DOHH2 (cell line): ENCODE measurements around the gene CMTR1.

Experiments
- EZH2phosphoT487 ChIP-seq: fragments of 200-600 bp; sonication (generic); IDR thresholded peaks from 2 replicates; pipeline ENCODE4 v1.6.1; 2017; ENCODE audit warnings: borderline replicate concordance, mild to moderate bottlenecking, antibody characterized with exemption, low read length, moderate library complexity, mixed read lengths
- TF ChIP-seq, protein P1 (sequence below): fragments of 200-600 bp; sonication (generic); IDR thresholded peaks from one replicate; pipeline ENCODE4 v1.5.1; 2014; ENCODE audit warnings: antibody characterized with exemption, mild to moderate bottlenecking, low read depth, low read length; ENCODE audit not compliant: poor library complexity, severe bottlenecking

DNA sequence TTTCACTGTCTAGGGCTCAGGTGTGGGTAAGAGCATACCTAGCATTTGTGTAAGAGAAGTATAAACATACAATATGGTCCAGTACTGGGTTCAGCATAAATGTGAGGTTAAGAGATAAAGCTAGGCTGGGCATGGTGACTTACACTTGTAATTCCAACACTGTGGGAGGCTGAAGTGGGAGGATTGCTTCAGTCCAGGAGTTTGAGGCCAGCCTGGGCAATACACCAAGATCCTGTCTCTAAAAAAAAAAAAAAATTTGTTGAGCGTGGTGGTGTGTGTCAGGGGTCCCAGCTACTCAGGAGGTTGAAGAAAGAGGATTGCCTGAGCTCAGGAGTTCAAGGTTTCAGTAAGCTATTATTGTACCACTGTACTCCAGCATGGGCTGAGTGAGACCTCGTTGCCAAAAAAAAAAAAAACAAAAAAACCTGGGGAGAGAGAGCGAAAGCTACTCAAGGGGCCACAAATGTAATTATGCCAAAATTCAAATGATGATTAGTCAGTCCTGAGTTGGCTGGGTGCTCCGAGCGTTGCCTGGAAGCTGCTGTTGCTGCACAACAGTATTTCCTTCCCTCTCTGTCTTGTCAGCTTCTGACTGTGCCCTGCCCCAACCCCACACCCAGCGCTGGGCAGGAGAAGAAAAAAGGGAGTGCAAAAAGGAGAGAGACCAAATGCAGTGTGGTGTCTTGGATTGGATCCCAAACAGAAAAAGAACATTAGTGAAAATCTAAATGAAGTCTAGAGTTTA, 24.0 kb downstream of the CMTR1 start:
- TF ChIP-seq, protein P1, sequence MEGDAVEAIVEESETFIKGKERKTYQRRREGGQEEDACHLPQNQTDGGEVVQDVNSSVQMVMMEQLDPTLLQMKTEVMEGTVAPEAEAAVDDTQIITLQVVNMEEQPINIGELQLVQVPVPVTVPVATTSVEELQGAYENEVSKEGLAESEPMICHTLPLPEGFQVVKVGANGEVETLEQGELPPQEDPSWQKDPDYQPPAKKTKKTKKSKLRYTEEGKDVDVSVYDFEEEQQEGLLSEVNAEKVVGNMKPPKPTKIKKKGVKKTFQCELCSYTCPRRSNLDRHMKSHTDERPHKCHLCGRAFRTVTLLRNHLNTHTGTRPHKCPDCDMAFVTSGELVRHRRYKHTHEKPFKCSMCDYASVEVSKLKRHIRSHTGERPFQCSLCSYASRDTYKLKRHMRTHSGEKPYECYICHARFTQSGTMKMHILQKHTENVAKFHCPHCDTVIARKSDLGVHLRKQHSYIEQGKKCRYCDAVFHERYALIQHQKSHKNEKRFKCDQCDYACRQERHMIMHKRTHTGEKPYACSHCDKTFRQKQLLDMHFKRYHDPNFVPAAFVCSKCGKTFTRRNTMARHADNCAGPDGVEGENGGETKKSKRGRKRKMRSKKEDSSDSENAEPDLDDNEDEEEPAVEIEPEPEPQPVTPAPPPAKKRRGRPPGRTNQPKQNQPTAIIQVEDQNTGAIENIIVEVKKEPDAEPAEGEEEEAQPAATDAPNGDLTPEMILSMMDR = no peak
- no peak for TF ChIP-seq EZH2phosphoT487
